IMR-90 (cell line): ENCODE data around the gene PPP1R3D. TPM values are rescaled to one million over a fixed set of nuclear protein-coding genes. Genes with fewer than 3 reads are reported as not detected.

Experiments used
- BHLHE40 ChIP-seq: fragments of 150-350 bp; IDR thresholded peaks from 2 replicates; pipeline ENCODE4 v1.6.1; 2016; ENCODE audit warnings: mild to moderate bottlenecking, low read depth, low read length
- CEBPB ChIP-seq: IDR thresholded peaks from 2 replicates; pipeline ENCODE4 v1.6.1; 2012; ENCODE audit warnings: low read depth, low read length, improper control_type of control experiment
- MAFK ChIP-seq: IDR thresholded peaks from 2 replicates; pipeline ENCODE4 v1.6.1; 2012; ENCODE audit warnings: low read depth, low read length, improper control_type of control experiment
- MXI1 ChIP-seq: IDR thresholded peaks from 2 replicates; pipeline ENCODE4 v1.6.1; 2012; ENCODE audit warnings: low read depth, mild to moderate bottlenecking, low read length, moderate library complexity, borderline replicate concordance
- NFE2L2 ChIP-seq: fragments of 150-350 bp; IDR thresholded peaks from 2 replicates; pipeline ENCODE4 v1.6.1; 2016; ENCODE audit warnings: low read depth, mild to moderate bottlenecking, low read length
- RCOR1 ChIP-seq: IDR thresholded peaks from 2 replicates; pipeline ENCODE4 v1.6.1; 2012; ENCODE audit warnings: mild to moderate bottlenecking, low read length, improper control_type of control experiment; ENCODE audit not compliant: insufficient replicate concordance
- RFX5 ChIP-seq: IDR thresholded peaks from 2 replicates; pipeline ENCODE4 v1.8.0; 2012; ENCODE audit warnings: low read depth, mild to moderate bottlenecking, low read length, moderate library complexity
- polyA plus RNA-seq, 3 experiments: library from polyadenylated mRNA; depleted of rRNA; stranded (reverse); fragments of >200 nt; gene quantifications; 2 replicates each; pipeline ENCODE4 v1.2.3, GENCODE V29; 2012; ENCODE audit warnings: low replicate concordance in 1 of 3
- total RNA-seq: library from RNA; depleted of rRNA; stranded (reverse); fragments of >200 nt; gene quantifications from 2 replicates; pipeline ENCODE4 v1.2.3, GENCODE V29; 2012

PPP1R3D gene
- total and polyA plus RNA-seq, 2 of the 4 experiments (the other 2 are of a cell fraction): 1.6 to 2.7 TPM

DNA sequence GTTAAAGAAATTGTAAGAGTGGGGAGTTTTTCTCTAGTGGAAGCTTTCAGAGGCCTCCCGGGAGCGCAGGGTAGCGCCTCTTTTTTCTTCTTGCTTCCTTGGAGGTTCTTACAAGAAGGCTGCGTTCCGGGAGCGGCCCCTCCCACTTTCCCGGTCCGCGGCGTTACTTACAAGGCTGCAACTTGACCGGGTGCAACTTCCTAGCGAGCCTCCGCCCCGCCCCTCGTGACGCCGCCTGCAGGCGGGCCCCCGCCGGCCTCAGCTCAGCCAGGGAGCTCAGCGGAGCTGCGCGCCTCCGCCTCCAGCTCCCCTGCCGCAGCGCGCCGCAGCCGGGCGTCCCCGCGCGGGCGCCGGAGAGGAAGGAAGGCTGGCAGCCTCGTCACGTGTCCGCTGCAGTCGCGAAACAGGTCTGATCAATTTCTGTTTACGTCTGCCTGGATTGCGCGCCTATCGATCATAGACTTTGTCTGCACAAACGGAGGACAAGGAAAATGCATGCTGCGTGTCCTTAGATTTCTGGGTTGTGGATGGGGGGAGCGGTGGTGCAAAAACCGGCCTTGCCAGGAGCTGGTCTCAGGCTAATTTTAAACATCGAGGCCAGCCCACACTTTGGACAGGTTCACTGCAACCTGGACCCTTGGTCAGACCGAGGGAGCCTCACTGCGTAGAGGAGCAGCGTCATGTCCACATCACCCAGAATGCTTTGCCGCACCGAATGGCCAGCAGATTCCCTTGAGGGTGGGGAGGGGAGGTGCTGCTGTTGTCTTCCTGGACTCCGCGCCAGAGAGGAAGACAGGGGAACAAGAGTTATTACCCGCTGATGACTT is at the start of gene PPP1R3D, which contains the start of gene FAM217B (continued):
- TF ChIP-seq RFX5 (no peak), CEBPB (0 out of 2 replicates have a peak, but pooled peaks have one; percentile 8), NFE2L2 (no peak), MAFK (no peak), MXI1 (peak; percentile 79; the same call in 1 of the 2 replicates), RCOR1 (peak; percentile 11), BHLHE40 (peak; percentile 51)
